GM21360 (cell line): ENCODE measurements around the gene C18orf63.
"Not testable (repeated sequence)": the region's sequence is repeated elsewhere in the genome, so short reads cannot be mapped to it uniquely, and the experiment has no call there.

Experiments
- ATAC-seq: cut with Tn5 transposase; IDR thresholded peaks from one replicate; pipeline ENCODE4 v1.9.1; 2021; ENCODE audit warnings: mild to moderate bottlenecking, moderate library complexity; ENCODE audit not compliant: unreplicated experiment

Gene C18orf63

GRCh38 chr18:74315464-74316256 lies at the start of gene C18orf63:
C18orf63 (plus strand) TSS chr18:74315839; CDS start chr18:74317866, 2,027 bp downstream.
- ATAC-seq, result no peak

DNA sequence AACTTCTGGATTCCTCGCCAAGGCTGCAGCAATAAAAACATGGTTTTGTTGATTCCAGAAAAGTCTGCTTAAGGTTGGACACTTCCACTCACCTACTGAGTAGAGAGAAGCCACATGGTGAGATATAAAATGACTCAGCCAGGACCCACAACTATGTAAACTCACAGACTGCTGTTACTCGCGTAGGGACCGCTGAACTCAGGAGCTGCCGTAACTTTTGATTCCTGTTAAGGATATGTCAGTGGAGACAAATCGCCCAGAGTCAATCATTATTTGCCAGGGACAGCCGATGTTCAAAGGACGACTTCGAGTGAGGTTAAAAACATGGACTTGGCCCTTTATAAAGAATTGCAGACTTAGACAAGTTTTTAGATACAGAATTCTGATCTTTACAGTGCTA lies 49.5 kb upstream of the C18orf63 start:
- ATAC-seq, result no peak

GRCh38 chr18:74268175-74268574 lies 47.5 kb upstream of the C18orf63 start:
- ATAC-seq, result no peak

DNA sequence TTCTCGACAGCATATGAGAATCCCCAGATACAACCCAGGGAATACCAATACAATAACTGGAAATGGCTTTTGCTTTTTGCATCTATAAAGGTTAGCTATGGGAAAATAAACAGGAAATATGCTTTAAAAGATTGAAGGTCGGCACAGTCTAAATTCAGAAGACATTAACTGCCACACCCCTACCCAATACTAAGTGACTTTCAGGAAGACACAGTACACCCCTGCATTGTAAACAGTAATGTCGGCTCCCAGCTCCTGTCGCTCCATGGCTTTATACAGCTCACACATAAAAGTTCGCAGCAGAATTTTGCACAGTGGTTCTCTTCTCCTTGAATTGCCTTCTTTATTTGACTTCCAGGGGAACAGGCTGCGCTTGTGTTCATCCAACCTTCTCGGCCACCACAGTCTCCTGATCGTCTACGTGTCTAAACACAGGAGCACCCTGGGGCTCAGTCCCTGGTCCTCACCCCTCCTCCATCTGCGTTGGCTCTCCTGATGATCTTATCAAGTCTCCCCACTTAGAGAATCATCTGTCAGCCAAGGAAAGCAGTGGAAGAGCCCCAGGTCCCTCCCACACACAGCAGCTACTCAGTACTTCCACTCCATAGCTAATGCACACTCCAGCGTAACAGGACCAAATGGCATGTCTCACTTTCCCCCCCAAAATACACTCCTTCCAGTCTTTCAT lies 46.6 kb upstream of the C18orf63 start:
- ATAC-seq, result no peak

GRCh38 chr18:74271635-74272034 lies 44.0 kb upstream of the C18orf63 start:
- no peak for ATAC-seq

DNA sequence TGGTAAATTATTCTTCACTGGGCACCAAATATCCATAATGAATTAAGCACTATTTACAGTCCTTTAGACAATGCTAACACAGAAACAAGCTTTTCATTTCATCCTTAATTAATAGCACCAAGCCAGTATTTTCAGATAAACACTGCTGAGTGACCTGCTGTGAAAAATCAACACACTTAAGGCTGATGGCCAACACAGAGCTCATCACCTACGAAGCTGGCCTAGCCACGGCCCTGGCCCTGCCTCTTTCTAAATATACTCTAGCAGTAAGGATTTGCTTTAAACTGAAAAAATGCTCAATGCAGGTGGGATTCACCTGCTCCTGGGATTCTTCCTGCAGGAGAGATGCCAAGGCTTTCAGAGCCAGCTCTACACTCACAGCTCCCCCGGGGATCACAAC lies 42.2 kb upstream of the C18orf63 start:
- no peak for ATAC-seq

- no peak for ATAC-seq
Observed at GRCh38 chr18:74274700-74275099, 40.9 kb upstream of the C18orf63 start.

DNA sequence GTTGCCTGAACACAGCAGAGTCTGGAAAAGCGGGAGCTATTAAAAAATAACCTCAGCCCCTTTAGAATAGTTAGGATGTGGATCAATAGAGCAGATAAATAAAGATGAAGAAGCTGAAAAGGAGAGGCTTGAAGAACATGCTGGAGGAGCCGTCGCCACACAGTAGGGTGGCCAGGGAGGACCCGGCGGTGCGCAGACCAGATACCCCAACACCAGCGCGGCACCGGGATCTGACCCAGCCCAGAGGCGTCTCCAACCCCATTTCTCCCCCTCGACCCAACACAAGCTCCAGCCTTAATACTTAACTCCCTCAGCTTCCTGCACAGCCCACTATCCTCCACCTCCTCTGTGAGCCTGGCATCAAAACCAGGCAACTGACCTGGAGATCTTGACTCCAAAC lies 39.9 kb upstream of the C18orf63 start:
- ATAC-seq, result no peak

DNA sequence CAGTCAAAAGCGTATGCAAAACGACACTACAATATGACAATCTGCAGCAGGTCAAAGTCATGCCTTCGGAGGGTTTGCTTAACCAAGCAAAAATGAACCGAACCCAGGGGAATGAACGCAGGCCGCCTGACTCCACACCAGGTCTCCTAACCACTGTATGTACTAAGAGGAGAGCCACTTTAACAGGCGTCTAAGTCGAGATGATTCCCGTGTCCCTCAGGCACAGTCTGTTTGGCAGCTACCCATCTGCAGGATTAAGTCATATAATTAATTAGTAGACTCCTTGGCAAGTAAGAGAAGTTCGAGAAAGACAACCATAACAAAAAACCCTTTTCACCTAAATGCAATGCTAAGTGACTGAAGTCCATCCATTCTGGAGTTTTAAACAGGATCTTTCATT lies 39.0 kb upstream of the C18orf63 start:
- no peak for ATAC-seq

DNA sequence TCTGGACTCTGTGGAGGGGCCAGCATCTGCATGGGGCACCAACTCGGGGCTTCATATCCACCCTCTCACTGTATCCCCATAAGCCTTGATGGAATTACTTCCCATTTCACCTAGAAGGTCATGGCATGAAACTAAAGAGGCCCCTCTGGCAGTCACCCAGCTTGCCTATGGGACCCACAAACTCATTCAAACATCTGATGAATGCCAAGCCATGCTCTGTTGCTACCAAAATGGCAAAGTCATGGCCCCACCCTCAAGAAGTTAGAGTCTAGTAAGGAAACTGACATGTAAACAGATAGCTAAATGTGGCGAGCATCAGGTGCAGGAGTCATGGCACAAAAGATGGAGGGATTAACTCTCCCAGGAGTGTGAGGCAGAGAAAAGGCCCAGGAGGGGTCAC lies 38.3 kb upstream of the C18orf63 start:
- ATAC-seq, result no peak

- ATAC-seq, result no peak
Observed at GRCh38 chr18:74278058-74278457, 37.6 kb upstream of the C18orf63 start.

- ATAC-seq, result no peak
Observed at GRCh38 chr18:74278983-74279382, 36.7 kb upstream of the C18orf63 start.

GRCh38 chr18:74281011-74281979 lies 34.3 kb upstream of the C18orf63 start:
- no peak for ATAC-seq

DNA sequence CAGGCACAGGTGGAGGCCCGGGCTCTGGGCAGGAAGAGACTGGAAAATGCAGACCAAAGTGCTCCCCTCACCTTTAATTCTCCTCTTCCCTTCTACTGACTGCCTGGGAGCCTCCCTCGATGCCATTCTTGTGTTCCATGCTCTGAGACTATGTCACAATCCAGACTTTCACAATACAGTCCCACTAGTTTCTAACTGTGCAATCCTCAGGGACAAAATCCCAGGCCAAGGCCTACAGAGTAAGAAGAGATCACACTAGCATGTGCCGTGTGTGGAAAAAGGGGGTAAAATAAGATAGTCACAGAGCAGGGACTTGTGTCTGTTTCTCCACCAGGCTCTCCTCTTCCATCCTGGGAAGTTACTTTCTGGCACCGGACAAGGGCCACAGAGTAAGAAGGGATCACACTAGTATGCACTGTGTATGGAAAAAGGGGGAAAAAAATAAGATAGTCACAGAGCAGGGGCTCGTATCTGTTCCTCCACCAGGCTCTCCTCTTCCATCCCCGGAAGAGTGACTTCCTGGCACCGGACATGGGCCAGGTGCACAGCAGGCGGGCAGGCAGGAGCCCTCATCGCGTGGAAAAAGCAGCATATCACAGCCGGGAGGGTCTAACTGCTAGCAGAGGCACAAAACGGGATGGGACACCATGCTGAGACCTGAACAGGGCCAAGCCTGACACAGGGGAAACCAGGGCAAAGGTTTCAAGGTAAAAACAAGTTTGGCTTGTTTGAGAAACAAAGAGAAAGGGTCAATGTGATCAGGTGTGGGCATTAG lies 33.5 kb upstream of the C18orf63 start:
- ATAC-seq, result no peak

DNA sequence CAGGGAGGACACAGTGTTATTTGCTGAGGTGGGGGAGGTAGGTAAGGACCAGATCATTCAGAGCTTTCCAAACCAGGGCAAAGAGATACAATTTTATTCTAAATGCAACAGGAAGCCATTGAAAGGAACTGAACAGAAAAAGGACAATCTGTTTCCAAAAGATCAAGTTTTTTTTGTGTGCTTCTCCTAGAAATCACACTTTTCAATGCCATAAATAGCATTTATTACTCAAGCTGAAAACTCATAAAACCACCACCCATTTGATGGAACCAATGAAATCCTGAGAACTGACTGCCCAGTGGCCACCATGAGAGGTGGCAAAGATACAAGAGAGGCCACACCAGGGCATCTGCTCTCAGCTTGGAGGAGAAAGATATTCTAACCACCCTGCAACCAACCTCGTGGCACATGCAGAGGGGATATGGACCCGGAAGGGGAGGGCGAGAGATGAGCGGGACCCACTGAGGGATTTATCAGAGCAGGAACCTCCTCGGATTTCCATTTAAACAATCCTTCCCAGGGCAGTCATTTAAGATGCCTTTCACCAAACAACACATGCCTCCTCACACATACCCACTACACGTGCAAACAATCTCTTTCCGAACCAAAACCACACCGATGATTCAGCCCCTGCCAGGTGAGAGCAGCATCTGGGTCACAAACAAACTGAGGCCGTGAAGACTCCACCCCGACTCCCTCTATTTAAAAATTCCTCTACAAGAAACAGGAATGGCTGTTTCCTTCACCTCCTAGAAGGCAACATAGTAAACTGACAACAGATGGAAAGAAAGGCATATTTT lies 32.7 kb upstream of the C18orf63 start:
- ATAC-seq, result no peak

- ATAC-seq, result no peak
Observed at GRCh38 chr18:74283646-74284045, 32.0 kb upstream of the C18orf63 start.

- no peak for ATAC-seq
Observed at GRCh38 chr18:74284191-74284979, 31.3 kb upstream of the C18orf63 start.

DNA sequence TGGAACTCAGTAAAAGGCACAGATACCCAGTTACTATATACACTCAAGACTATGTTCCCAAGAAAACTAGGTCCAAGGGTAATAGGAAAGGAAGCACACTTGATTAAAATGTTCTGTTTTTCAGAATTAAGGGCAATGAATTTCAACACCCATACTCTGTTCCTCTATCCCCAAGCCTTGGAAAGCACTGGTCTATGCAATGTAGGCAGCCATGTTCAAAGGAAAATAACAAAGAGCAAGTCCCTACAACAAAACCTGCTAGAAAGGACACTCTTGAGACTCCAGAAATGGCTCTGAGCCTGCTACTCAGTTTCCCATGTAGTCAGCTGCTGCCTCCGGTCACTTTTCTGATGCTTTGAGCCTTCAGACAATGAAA lies 30.7 kb upstream of the C18orf63 start:
- ATAC-seq, result no peak

GRCh38 chr18:74285583-74285982 lies 30.1 kb upstream of the C18orf63 start:
- ATAC-seq, result not testable (repeated sequence)
